Epithelial cell of proximal tubule (primary cell): ENCODE data around the gene KDELR3. TPM values are rescaled to one million over a fixed set of nuclear protein-coding genes. Genes with fewer than 3 reads are reported as not detected.
A peak's percentile ranks its signal among the peaks of the same experiment; 100 is the strongest.

ENCODE experiments used
- DNase-seq: peaks from one replicate; pipeline ENCODE4 v3.0.0-alpha.2; 2011; ENCODE audit warnings: low read depth
- H3K4me3 ChIP-seq: 2 replicates; pipeline ENCODE4 v1.5.1; 2011; ENCODE audit warnings: low read depth, mild to moderate bottlenecking, low read length
- CTCF ChIP-seq: conservative IDR thresholded peaks from 2 replicates; pipeline ENCODE4 v1.5.1; 2012; ENCODE audit warnings: low read depth, mild to moderate bottlenecking, low read length
- total RNA-seq: library from RNA; depleted of rRNA; stranded (reverse); fragments of >200 nt; gene quantifications from 2 replicates; pipeline ENCODE4 v1.2.3, GENCODE V29; 2015

Gene KDELR3
- 23.4 and 27.1 TPM in 2 replicates for total RNA-seq

GRCh38 chr22:38467904-38468442 is at the start of gene KDELR3:
TSS of gene KDELR3 (plus strand) at chr22:38468096. CDS start at chr22:38468234, 138 bp downstream.
- no peak for TF ChIP-seq CTCF
- DNase-seq: no peak
- H3K4me3 ChIP-seq: peak within 1 kb of the TSS; percentile 67

- TF ChIP-seq CTCF: no peak
- DNase-seq: no peak
Observed at GRCh38 chr22:38418589-38418988, 49.3 kb upstream of the KDELR3 start.

GRCh38 chr22:38419121-38419857 is 48.6 kb upstream of the KDELR3 start:
- no peak for TF ChIP-seq CTCF
- no peak overlapping the region for H3K4me3 ChIP-seq
- no peak for DNase-seq

More at GRCh38 chr22:38418589-38418988, 49.3 kb upstream of the KDELR3 start:
- no peak overlapping the region for H3K4me3 ChIP-seq

GRCh38 chr22:38419858-38420160 is 48.1 kb upstream of the KDELR3 start:
- no peak for DNase-seq
- no peak for TF ChIP-seq CTCF
- H3K4me3 ChIP-seq: no peak overlapping the region

- H3K4me3 ChIP-seq: no peak overlapping the region
- TF ChIP-seq CTCF: no peak
- DNase-seq: no peak
Observed at GRCh38 chr22:38420734-38421133, 47.2 kb upstream of the KDELR3 start.

- TF ChIP-seq CTCF: no peak
- H3K4me3 ChIP-seq: no peak overlapping the region
- DNase-seq: no peak
Observed at GRCh38 chr22:38422611-38423511, 45.0 kb upstream of the KDELR3 start.
